Left lung (tissue), 10 donors: ENCODE data around the gene RBMX2. TPM values are rescaled to one million over a fixed set of nuclear protein-coding genes. Genes with fewer than 3 reads are reported as not detected.

Source experiments
- ATAC-seq: fragments of 200-7000 bp; cut with Tn5 transposase; one replicate; pipeline ENCODE4 v1.9.1; 2020; ENCODE audit warnings: moderate library complexity
- DNase-seq, 4 donors: peaks; one replicate each; pipeline ENCODE4 v3.0.0-alpha.2; 2013 to 2020
- H3K27ac ChIP-seq, 2 donors: fragments of 200-600 bp; sonication (generic) in 1 of 2; one replicate each; pipeline versions ENCODE4 v1.5.0 to v1.8.0; 2020 to 2021
- H3K27me3 ChIP-seq, 2 donors: fragments of 200-600 bp; sonication (generic) in 1 of 2; one replicate each; pipeline versions ENCODE4 v1.5.0 to v1.8.0; 2020 to 2021
- H3K36me3 ChIP-seq, 2 donors: fragments of 200-600 bp; sonication (generic) in 1 of 2; one replicate each; pipeline versions ENCODE4 v1.5.0 to v1.8.0; 2020 to 2021
- H3K4me1 ChIP-seq, 2 donors: fragments of 200-600 bp; one replicate each; pipeline ENCODE4 v1.8.0; 2021
- H3K4me3 ChIP-seq, 2 donors: fragments of 200-600 bp; sonication (generic) in 1 of 2; one replicate each; pipeline versions ENCODE4 v1.5.0 to v1.8.0; 2020 to 2021; ENCODE audit warnings: mild to moderate bottlenecking in 1 of 2
- H3K9me3 ChIP-seq, 2 donors: fragments of 200-600 bp; sonication (generic) in 1 of 2; one replicate each; pipeline versions ENCODE4 v1.5.0 to v1.8.0; 2020 to 2021
- intact Hi-C, 2 donors: fragments of 100-400 bp; cut with DNase I; formaldehyde crosslinking; loops; one replicate each; pipeline versions ENCODE4 v1.11.2 to v1.14.2; 2022
- polyA plus RNA-seq, 6 donors: library from polyadenylated mRNA; unstranded; fragments of 120-200 nt; gene quantifications; one replicate each; pipeline ENCODE4 v1.2.1, GENCODE V29; 2013; ENCODE audit not compliant: insufficient read length in 6 of 6
- total RNA-seq, 2 donors: library from RNA; stranded (reverse); fragmentation: NEBNext Ultra II Directional; extraction: Animal tissue kit (Norgen Biotek cat#: 25700); gene quantifications; one replicate each; pipeline ENCODE4 v1.2.1, GENCODE V29; 2021
- TF ChIP-seq, protein P1 (sequence below), 2 donors: fragments of 200-600 bp; sonication (generic) in 1 of 2; IDR thresholded peaks; one replicate each; pipeline versions ENCODE4 v1.5.0 to v1.8.0; 2021; ENCODE audit warnings: antibody characterized with exemption in 2 of 2
- donor health status: DM: no; HTN: yes; CAD: no.
- donor health status: DM: no; HTN: no; CAD: no.

The RBMX2 gene
- total and polyA plus RNA-seq, 8 donors, result 13.6 to 39.1 (median 34.8) TPM

DNA sequence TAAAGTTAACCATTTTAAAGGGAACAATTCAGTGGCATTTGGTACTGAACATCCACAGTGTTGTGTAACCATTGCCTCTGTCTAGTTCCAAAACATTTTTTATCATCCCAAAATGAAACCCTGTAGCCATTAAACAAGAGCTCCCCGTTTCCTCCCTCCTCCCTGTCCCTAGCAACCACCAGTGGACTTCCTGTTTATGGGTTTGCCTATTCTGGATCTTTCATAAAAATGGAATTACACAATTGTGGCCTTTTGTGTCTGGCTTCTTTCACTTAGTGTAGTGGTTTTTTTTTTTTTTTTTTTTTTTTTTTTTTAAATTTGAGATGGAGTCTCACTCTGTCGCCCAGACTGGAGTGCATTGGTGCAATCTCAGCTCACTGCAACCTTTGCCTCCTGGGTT lies 11.6 kb downstream of the RBMX2 start:
- Histone ChIP-seq H3K9me3 (no peaks in the 10 kb centered on the region), H3K36me3 (peaks cover 0 to 54% of the 10 kb centered on the region in 2 donors), H3K4me1 (no peaks in the 10 kb centered on the region), H3K27me3 (no peaks in the 10 kb centered on the region), H3K4me3 (no peak overlapping the region), H3K27ac (no peak overlapping the region)
- DNase-seq (no peak), ATAC-seq (no peak)
- TF ChIP-seq, protein P1, sequence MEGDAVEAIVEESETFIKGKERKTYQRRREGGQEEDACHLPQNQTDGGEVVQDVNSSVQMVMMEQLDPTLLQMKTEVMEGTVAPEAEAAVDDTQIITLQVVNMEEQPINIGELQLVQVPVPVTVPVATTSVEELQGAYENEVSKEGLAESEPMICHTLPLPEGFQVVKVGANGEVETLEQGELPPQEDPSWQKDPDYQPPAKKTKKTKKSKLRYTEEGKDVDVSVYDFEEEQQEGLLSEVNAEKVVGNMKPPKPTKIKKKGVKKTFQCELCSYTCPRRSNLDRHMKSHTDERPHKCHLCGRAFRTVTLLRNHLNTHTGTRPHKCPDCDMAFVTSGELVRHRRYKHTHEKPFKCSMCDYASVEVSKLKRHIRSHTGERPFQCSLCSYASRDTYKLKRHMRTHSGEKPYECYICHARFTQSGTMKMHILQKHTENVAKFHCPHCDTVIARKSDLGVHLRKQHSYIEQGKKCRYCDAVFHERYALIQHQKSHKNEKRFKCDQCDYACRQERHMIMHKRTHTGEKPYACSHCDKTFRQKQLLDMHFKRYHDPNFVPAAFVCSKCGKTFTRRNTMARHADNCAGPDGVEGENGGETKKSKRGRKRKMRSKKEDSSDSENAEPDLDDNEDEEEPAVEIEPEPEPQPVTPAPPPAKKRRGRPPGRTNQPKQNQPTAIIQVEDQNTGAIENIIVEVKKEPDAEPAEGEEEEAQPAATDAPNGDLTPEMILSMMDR (IDR thresholded peaks at IDR 0.05), result no peak
- intact Hi-C loops, result no loop called here

DNA sequence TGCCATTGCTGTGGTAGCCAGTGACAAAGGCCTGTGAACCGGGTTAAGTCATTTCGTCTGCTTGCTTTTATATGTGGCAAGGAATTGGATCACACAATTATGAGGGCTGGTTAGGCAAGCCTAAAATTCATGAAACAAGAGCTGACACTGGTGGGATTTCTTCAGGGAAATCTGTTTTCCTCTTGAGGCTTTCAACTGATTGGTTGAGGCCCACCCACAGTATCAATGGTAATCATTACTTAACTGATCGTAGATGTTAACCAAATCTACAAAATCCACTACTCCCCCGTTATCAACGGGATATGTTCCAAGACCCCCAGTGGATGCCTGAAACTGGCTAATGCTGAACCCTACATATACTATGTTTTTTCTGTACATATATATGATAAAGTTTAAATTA lies 13.0 kb downstream of the RBMX2 start:
- ATAC-seq (no peak), DNase-seq (no peak)
- no peak overlapping the region for H3K27ac ChIP-seq
- H3K9me3 ChIP-seq, result no peaks in the 10 kb centered on the region
- H3K36me3 ChIP-seq, result peaks cover 0 to 43% of the 10 kb centered on the region in 2 donors
- TF ChIP-seq, protein P1 (IDR thresholded peaks at IDR 0.05), result no peak
- no peak overlapping the region for H3K4me3 ChIP-seq
- no peaks in the 10 kb centered on the region for H3K4me1 ChIP-seq
- intact Hi-C loops, result no loop called here
- no peaks in the 10 kb centered on the region for H3K27me3 ChIP-seq

DNA sequence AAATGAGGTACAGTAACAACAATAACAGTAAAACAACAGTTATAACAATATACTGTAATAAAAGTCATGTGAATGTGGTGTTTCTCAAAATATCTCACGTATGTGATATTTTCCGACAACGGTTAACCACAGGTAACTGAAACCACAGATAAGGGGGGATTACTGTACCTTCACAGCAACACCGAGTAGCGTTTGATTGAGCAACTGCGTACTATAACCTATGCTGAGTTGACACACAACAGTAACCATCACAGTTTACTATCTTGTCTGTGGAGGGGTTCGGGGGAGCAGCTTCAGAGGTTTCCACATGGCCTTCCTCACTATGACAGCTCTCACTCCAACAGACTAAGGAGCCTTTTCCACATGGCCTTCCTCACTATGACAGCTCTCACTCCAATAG lies 13.4 kb downstream of the RBMX2 start:
- ATAC-seq (no peak), DNase-seq (no peak)
- no peak overlapping the region for H3K4me3 ChIP-seq
- no peaks in the 10 kb centered on the region for H3K4me1 ChIP-seq
- H3K36me3 ChIP-seq, result peaks cover 0 to 39% of the 10 kb centered on the region in 2 donors
- intact Hi-C loops, result no loop called here
- no peak overlapping the region for H3K27ac ChIP-seq
- no peaks in the 10 kb centered on the region for H3K27me3 ChIP-seq
- TF ChIP-seq, protein P1 (IDR thresholded peaks at IDR 0.05), result no peak
- H3K9me3 ChIP-seq, result no peaks in the 10 kb centered on the region

DNA sequence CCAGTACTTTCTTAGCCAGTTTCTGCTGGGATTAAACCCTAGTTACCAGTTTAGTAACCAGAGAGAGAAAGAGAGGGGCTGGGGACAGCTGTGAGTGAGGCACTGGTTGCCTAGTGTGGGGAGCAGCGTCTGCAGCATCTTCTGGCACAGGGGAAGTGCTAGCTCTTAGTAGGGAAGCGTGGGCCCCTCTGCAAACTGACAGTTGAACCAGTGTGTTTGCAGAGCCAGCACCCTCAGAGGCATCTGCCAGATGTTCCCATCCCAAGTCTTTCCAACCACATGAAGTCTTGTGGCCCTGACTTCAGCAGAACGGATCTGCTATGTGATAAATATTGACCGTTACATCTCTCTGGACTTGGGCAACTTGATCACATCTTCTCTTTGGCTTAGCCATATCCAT lies 15.0 kb downstream of the RBMX2 start:
- Histone ChIP-seq H3K36me3 (peaks cover 0 to 23% of the 10 kb centered on the region in 2 donors), H3K27me3 (no peaks in the 10 kb centered on the region), H3K4me1 (no peaks in the 10 kb centered on the region), H3K4me3 (no peak overlapping the region), H3K9me3 (no peaks in the 10 kb centered on the region), H3K27ac (no peak overlapping the region)
- no peak for DNase-seq
- ATAC-seq, result no peak
- TF ChIP-seq, protein P1 (IDR thresholded peaks at IDR 0.05), result no peak
- intact Hi-C loops, result no loop called here

DNA sequence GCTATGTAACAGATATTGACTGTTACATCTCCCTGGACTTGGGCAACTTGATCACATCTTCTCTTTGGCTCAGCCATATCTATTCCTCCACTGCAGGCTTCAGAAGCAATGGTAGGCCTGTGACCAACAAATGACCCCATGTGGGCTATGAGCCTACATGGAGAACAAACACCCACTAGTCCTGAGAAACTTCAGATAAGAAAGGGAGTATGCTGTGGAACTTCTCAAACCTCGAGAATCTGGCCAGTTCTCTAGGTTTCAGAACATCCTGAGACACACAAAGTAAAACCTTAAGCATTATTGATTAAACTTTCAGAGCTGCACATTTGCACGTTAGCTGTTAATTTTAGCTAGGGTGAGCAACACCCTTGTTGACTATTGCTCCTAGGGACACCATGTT lies 16.3 kb downstream of the RBMX2 start:
- intact Hi-C loops, result no loop called here
- Histone ChIP-seq H3K9me3 (no peaks in the 10 kb centered on the region), H3K27me3 (no peaks in the 10 kb centered on the region), H3K36me3 (peaks cover 0 to 10% of the 10 kb centered on the region in 2 donors), H3K4me1 (no peaks in the 10 kb centered on the region), H3K4me3 (no peak overlapping the region), H3K27ac (no peak overlapping the region)
- DNase-seq (no peak), ATAC-seq (no peak)
- TF ChIP-seq, protein P1 (IDR thresholded peaks at IDR 0.05), result no peak
